GM12878 (cell line): Measurements from ENCODE around the gene PEX26. TPM values are rescaled to one million over a fixed set of nuclear protein-coding genes. Genes with fewer than 3 reads are reported as not detected.

Source experiments
- ATAC-seq: fragments of 200-7000 bp; cut with Tn5 transposase; 3 replicates; pipeline ENCODE4 v1.9.1; 2020; ENCODE audit warnings: mild to moderate bottlenecking, moderate library complexity
- BruUV-seq: library from RNA; stranded (reverse); fragments of 400-500 nt; replicated peaks from 2 replicates; lab custom pipeline; 2021; lab: Mats Ljungman, UMichigan
- CTCF ChIA-PET: fragments of 300-600 bp; sonication (Branson Sonifier 250); formaldehyde crosslinking; extraction: SDS; loops from one replicate; lab custom pipeline; 2021; ENCODE audit warnings: inconsistent platforms; lab: Yijun Ruan, JAX
- POLR2A ChIA-PET: fragments of 350-600 bp; formaldehyde crosslinking; extraction: SDS; loops from one replicate; lab custom pipeline; 2021; ENCODE audit warnings: inconsistent platforms; lab: Charles Lee
- RAD21 ChIA-PET: fragments of 300-600 bp; sonication (Branson Sonifier 250); formaldehyde crosslinking; loops from one replicate; lab custom pipeline; 2023; ENCODE audit warnings: antibody characterized with exemption; ENCODE audit not compliant: unreplicated experiment; lab: Charles Lee
- SMC1A ChIA-PET: fragments of 300-600 bp; sonication (Branson Sonifier 250); formaldehyde crosslinking; loops from one replicate; lab custom pipeline; 2023; ENCODE audit not compliant: unreplicated experiment, uncharacterized antibody; lab: Charles Lee
- DNase-seq: peaks from one replicate; pipeline ENCODE4 v3.0.0-alpha.2; 2011; ENCODE audit warnings: low read depth, low spot score
- FAIRE-seq: peaks from 3 replicates; lab custom pipeline; 2011; peaks lifted over from hg19 to GRCh38; lab: Jason Lieb, UNC
- H2AFZ ChIP-seq: 2 replicates; pipeline ENCODE4 v1.6.0; 2011; ENCODE audit warnings: low read depth, low read length, control low read depth; ENCODE audit not compliant: control insufficient read depth
- H3K27ac ChIP-seq: 2 replicates; pipeline ENCODE4 v1.5.1; 2011; ENCODE audit warnings: control low read depth; ENCODE audit not compliant: control insufficient read depth, insufficient read depth
- H3K27me3 ChIP-seq, 2 experiments: replicated peaks in 1 of 2; 2 replicates each; pipeline versions ENCODE4 v1.6.0 to v1.6.1; 2011; ENCODE audit warnings: low read length in 1 of 2; ENCODE audit not compliant: control insufficient read depth in 2 of 2, insufficient read depth in 2 of 2
- H3K36me3 ChIP-seq, 2 experiments: 2 replicates each; pipeline ENCODE4 v1.5.1; 2011; ENCODE audit warnings: low read length in 1 of 2; ENCODE audit not compliant: control insufficient read depth in 2 of 2, insufficient read depth in 2 of 2
- H3K4me1 ChIP-seq: 2 replicates; pipeline ENCODE4 v1.6.1; 2011; ENCODE audit warnings: mild to moderate bottlenecking, low read length, moderate library complexity, mixed read lengths; ENCODE audit not compliant: control insufficient read depth, insufficient read depth
- H3K4me2 ChIP-seq: 2 replicates; pipeline ENCODE4 v1.6.0; 2011; ENCODE audit warnings: control low read depth; ENCODE audit not compliant: control insufficient read depth, insufficient read depth
- H3K4me3 ChIP-seq: fragments of 200-600 bp; sonication (generic); 2 replicates; pipeline ENCODE4 v1.5.1; 2016
- H3K79me2 ChIP-seq: 2 replicates; pipeline ENCODE4 v1.6.0; 2011; ENCODE audit warnings: low read length; ENCODE audit not compliant: control insufficient read depth, insufficient read depth
- H3K9ac ChIP-seq: 2 replicates; pipeline ENCODE4 v1.8.0; 2011; ENCODE audit warnings: low read length, control low read depth, mixed read lengths; ENCODE audit not compliant: control insufficient read depth, insufficient read depth
- H3K9me3 ChIP-seq: replicated peaks from 3 replicates; pipeline ENCODE4 v1.5.1; 2011; ENCODE audit warnings: mild to moderate bottlenecking, low read length; ENCODE audit not compliant: control insufficient read depth, insufficient read depth
- H4K20me1 ChIP-seq: 2 replicates; pipeline ENCODE4 v1.6.0; 2011; ENCODE audit not compliant: control insufficient read depth, insufficient read depth
- EGR1 ChIP-seq, 2 experiments: IDR thresholded peaks; 1 replicate in 1 of 2; 2 replicates in 1 of 2; pipeline ENCODE4 v1.6.1; 2011 to 2012; ENCODE audit warnings: low read depth in 2 of 2, low read length in 2 of 2, borderline replicate concordance in 1 of 2, mild to moderate bottlenecking in 1 of 2, moderate library complexity in 1 of 2
- ETV6 ChIP-seq, 2 experiments: fragments of 450-650 bp in 1 of 2; IDR thresholded peaks in 1 of 2; conservative IDR thresholded peaks in 1 of 2; 2 replicates each; pipeline ENCODE4 v1.6.1; 2014; ENCODE audit warnings: antibody characterized with exemption in 1 of 2, borderline replicate concordance in 1 of 2, low read depth in 1 of 2, mild to moderate bottlenecking in 1 of 2, moderate library complexity in 1 of 2
- FOXM1 ChIP-seq: IDR thresholded peaks from 2 replicates; pipeline ENCODE4 v1.6.1; 2012; ENCODE audit warnings: low read depth, mild to moderate bottlenecking, inconsistent platforms, low read length, moderate library complexity
- SIX5 ChIP-seq: IDR thresholded peaks from 2 replicates; pipeline ENCODE4 v1.6.1; 2011; ENCODE audit warnings: mild to moderate bottlenecking, low read depth, low read length, moderate library complexity; ENCODE audit not compliant: severe bottlenecking
- SMAD5 ChIP-seq: IDR thresholded peaks from 2 replicates; pipeline ENCODE4 v1.6.1; 2016; ENCODE audit warnings: antibody characterized with exemption, low read depth
- SREBF2 ChIP-seq: IDR thresholded peaks from 2 replicates; pipeline ENCODE4 v1.6.1; 2012; ENCODE audit warnings: mild to moderate bottlenecking, low read length
- STAT1 ChIP-seq: fragments of 450-650 bp; conservative IDR thresholded peaks from 2 replicates; pipeline ENCODE4 v1.6.1; 2014; ENCODE audit warnings: antibody characterized with exemption, mild to moderate bottlenecking
- ZNF24 ChIP-seq: fragments of 450-650 bp; IDR thresholded peaks from 2 replicates; pipeline ENCODE4 v1.6.1; 2017; ENCODE audit warnings: antibody characterized with exemption, mild to moderate bottlenecking
- WGBS: methylation state at CpG from one replicate; pipeline ENCODE4 v1.1.6; 2016; ENCODE audit warnings: low lambda C conversion rate; ENCODE audit not compliant: insufficient replicate concordance, insufficient coverage; ENCODE audit errors: missing lambda C conversion rate; 5-methylcytosine and 5-hydroxymethylcytosine counted together
- in situ Hi-C: fragments of 300-500 bp; cut with MboI; formaldehyde crosslinking; loops from 9 replicates; pipeline ENCODE4 v1.14.3; 2018; ENCODE audit warnings: mixed read lengths
- intact Hi-C: fragments of 100-400 bp; cut with micrococcal nuclease; formaldehyde crosslinking; loops from one replicate; pipeline ENCODE4 v1.14.2; 2022; ENCODE audit not compliant: unreplicated experiment
- polyA plus RNA-seq, 11 experiments: library from polyadenylated mRNA; depleted of rRNA in 4 of 11; unstranded in 6 of 11; stranded (reverse) in 5 of 11; fragments of >200 nt; fragmentation: Nextera tagmentation in 4 of 11; fragmentation: Illumina TruSeq in 1 of 11; extraction: Ambion mirVana in 4 of 11; extraction: Trizol in 1 of 11; gene quantifications; 1 replicate in 1 of 11; 2 replicates in 10 of 11; pipeline versions ENCODE4 v1.2.1 to v1.2.3, GENCODE V29; 2011 to 2016; ENCODE audit warnings: inconsistent platforms in 2 of 11, missing spikeins in 2 of 11, low read depth in 1 of 11
- total RNA-seq, 4 experiments: library from RNA; depleted of rRNA in 3 of 4; stranded (reverse); fragments of >200 nt in 3 of 4; fragmentation: Illumina TruSeq in 1 of 4; extraction: Trizol in 1 of 4; gene quantifications; 2 replicates each; pipeline versions ENCODE4 v1.2.1 to v1.2.3, GENCODE V29; 2013 to 2021
- TF ChIP-seq, protein P1 (sequence below): fragments of 450-650 bp; IDR thresholded peaks from 2 replicates; pipeline ENCODE4 v1.6.1; 2016; ENCODE audit warnings: mild to moderate bottlenecking
- TF ChIP-seq, protein P2 (sequence below): IDR thresholded peaks from 2 replicates; pipeline ENCODE4 v1.6.1; 2011; ENCODE audit warnings: low read depth, low read length, improper control_type of control experiment, borderline replicate concordance

PEX26 gene
- total and polyA plus RNA-seq, 10 of the 15 experiments (the other 5 are each of a cell fraction or from before 2014, with no cell fraction given): 0.79 to 50.8 (median 22.4) TPM

DNA sequence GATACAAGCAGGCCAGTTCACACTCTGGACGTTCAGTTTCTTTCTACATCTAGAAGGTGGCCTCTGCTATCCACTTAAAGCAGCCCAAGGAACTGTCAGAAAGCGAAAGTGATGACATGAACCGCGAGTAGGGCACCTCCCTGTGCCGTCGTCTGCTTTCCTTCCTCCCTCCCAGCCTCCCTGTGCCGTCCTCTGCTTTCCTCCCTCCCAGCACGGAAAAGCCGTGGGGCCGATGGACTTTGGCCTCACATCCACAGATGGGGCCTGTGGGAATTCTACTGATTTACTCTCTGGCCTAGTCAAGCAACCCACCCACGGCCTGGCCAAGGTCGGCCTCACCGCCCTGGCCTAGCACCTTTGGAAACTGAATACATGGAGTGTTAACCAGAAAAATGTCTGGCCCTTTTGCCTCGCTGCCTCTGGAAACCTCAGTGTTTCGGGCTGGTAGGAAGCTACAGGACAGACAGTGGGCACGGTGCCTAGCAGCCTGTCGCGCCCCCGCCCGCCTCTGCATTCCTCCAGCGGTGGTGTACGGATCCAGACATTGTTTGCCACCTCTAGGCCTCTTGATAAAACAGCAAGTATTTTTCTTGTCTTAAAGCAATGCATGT lies 14.2 kb downstream of the PEX26 start (continued):
- TF ChIP-seq, protein P1, sequence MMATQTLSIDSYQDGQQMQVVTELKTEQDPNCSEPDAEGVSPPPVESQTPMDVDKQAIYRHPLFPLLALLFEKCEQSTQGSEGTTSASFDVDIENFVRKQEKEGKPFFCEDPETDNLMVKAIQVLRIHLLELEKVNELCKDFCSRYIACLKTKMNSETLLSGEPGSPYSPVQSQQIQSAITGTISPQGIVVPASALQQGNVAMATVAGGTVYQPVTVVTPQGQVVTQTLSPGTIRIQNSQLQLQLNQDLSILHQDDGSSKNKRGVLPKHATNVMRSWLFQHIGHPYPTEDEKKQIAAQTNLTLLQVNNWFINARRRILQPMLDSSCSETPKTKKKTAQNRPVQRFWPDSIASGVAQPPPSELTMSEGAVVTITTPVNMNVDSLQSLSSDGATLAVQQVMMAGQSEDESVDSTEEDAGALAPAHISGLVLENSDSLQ: no peak
- TF ChIP-seq SREBF2 (no peak), STAT1 (no peak), FOXM1 (no peak), EGR1 (IDR thresholded peaks at IDR 0.05; ENCODE audit: borderline replicate concordance in 1 of 2, low read depth in 2 of 2, low read length in 2 of 2) (no peak), SIX5 (no peak), SMAD5 (no peak)
- TF ChIP-seq, protein P2, sequence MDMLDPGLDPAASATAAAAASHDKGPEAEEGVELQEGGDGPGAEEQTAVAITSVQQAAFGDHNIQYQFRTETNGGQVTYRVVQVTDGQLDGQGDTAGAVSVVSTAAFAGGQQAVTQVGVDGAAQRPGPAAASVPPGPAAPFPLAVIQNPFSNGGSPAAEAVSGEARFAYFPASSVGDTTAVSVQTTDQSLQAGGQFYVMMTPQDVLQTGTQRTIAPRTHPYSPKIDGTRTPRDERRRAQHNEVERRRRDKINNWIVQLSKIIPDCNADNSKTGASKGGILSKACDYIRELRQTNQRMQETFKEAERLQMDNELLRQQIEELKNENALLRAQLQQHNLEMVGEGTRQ: no peak

DNA sequence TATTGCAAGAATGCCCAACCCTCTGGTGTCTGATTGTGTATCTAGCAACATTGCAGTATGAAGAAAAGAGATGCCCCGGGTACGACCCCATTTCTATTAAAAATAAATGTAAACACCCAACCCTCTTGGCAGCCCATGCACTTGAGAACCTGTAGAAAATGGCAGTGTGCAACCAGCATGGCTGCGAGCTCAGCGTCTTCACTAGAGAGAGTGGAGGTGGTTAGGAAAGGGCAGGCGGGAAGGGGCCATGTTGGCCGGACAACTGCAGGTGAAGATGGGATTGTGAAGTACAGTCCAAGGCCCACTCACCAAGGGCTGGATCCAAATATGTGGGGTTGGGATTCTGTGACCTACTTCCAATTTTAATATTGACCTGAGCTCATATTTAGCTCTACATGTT lies 15.9 kb downstream of the PEX26 start:
- Histone ChIP-seq H4K20me1 (no peaks in the 10 kb centered on the region), H3K79me2 (no peaks in the 10 kb centered on the region; the same call in 1 of the 2 replicates), H3K27me3 (no peaks in the 10 kb centered on the region), H3K27ac (no peak overlapping the region), H3K36me3 (peaks cover 5 to 7% of the 10 kb centered on the region in 2 experiments; a peak in 3 of 4 replicates), H3K9ac (no peak overlapping the region), H2AFZ (no peak overlapping the region), H3K4me2 (no peak overlapping the region), H3K4me1 (peaks cover 42% of the 10 kb centered on the region), H3K9me3 (no peaks in the 10 kb centered on the region; the same call in 2 of the 3 replicates), H3K4me3 (no peak overlapping the region)
- DNase-seq (no peak), FAIRE-seq (no peak), ATAC-seq (no peak)
- 96% methylated on average over 6 of the region's 6 CpGs for WGBS
- no TSS peak for BruUV-seq
- in situ Hi-C loops: no loop called here
- TF ChIP-seq ZNF24 (no peak), ETV6 (conservative IDR thresholded peaks at IDR 0.05 in 1 of 2, IDR thresholded peaks at IDR 0.05 in 1 of 2; ENCODE audit: borderline replicate concordance in 1 of 2, low read depth in 1 of 2) (no peak)
- POLR2A ChIA-PET: interaction anchor here (0.7 kb wide), 2 partner anchors 17 to 297 kb away, joined by 3 to 4 read pairs; partner anchors contain the start of gene TUBA8
- SMC1A ChIA-PET: interaction anchor here (2.9 kb wide), 1 partner anchor 17 kb away, joined by 16 read pairs; the partner anchor contains the start of gene PEX26
- RAD21 ChIA-PET: interaction anchor here (1.1 kb wide), 1 partner anchor 16 kb away, joined by 4 read pairs; the partner anchor contains the start of gene PEX26
- intact Hi-C loops: no loop called here
- CTCF ChIA-PET: interaction anchor here (0.6 to 1.6 kb wide), 3 partner anchors 12 to 67 kb away, joined by 3 to 5 read pairs (median 4); no protein-coding TSS in a partner anchor
